Medulla oblongata (tissue), 1 donor: ENCODE data around the gene SPPL2B.

Experiments used
- DNase-seq: peaks from one replicate; pipeline ENCODE4 v3.0.0-alpha.2; 2015; ENCODE audit errors: extremely low spot score

SPPL2B gene

GRCh38 chr19:2355168-2356035 is 26.9 kb downstream of the SPPL2B start:
- no peak for DNase-seq

- no peak for DNase-seq
Measured at GRCh38 chr19:2356036-2356646, 27.7 kb downstream of the SPPL2B start.

DNA sequence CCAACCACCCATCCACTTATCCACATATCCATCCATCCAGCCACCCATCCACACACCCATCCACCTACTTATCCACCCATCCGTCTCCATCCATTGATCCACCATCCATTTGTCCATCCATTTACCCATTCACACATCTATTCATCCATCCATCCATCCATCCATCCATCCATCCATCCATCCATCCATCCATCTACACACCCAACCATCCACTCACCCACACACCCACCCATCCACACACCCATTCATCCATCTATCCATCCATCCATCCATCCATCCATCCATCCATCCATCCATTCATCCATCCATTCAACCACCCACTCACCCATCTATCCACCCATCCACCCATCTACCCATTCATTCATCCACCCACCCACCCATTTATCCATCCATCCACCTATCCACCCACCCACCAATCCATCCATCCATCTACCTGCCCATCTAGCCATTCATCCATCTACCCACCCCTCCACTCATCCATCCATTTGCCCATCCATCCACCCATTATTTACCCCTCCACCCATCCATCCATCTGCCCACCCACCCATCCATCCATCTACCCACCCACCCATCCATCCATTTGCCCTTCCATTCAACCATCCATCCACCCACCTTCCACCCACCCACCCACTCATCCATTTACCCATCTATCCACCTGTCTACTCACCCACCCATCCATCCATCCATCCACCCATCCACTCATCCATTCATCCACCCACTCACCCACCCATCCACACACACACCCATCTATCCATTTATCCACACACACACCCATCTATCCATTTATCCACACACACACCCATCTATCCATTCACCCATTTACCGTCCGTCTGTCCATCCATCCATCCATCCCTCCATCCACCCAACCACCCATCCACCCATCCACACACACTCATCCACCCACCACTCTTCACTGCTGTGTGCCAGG is 29.1 kb downstream of the SPPL2B start:
- no peak for DNase-seq

DNA sequence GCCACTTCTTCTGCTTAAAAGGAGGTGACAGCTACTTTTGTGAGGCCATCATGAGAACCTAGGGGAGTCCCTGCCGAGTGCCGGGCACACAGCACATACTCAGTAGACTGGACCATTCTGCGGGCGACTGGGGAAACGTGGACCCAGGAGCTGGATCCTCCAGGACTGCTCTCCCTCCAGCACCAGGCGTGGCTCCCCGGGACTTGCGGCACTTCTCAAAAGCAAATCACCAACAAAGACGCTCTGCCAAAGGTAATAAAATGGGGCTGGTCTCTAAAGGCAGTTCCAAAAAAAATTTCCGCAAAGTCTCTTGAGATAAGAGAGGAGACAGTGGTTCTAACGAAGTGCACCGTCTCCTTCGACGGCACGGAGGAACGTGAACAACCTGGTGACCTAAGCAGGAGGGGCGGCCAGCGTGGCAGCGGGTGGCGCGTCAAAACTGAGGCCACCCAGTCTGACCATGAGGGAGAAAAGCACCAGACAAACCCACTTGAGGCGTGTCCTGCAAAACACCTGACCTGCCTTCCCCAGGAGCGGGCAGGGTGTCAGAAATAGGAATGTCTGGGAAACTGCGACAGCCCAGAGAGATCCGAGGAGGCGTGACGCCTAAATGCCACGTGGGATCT is 30.2 kb downstream of the SPPL2B start:
- no peak for DNase-seq

DNA sequence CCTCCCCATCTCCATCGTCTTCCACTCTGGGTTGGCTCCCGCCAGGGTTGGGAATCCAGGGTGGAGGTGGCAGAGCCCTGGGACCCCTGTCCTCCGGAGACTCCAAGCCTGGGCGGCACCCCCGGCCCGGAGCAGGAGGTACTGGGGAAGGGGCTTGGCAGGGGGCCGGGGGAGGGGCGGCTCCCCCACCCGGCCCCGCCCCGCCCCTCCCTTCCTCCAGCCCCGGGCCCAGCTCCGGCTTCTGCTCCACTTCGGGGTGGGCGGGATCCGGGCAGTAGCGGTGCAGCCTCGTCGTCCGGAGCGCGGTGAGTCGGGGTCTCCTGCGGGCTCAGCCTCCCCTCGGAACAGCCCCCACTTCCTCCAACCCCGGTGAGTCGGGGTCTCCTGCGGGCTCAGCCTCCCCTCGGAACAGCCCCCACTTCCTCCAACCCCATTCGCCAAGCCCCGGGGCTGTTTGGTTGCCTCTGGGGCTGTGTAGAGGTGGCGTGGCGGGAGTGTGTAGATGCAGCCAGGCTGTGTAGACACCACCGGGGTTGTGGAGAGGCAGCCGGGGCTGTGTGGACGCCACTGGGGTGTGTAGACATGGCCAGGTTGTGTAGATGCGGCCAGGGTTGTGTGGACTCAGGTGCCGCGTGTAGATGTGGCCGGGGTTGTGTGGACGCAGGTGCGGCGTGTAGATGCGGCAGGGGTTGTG is 31.7 kb downstream of the SPPL2B start, which contains the start of gene TMPRSS9:
TMPRSS9 (plus strand) TSS at position 274 of the 694 bp plus-strand sequence. CDS start 29,521 bp downstream, outside the sequence.
- no peak for DNase-seq

GRCh38 chr19:2360833-2361232 is 32.3 kb downstream of the SPPL2B start:
- DNase-seq = no peak

DNA sequence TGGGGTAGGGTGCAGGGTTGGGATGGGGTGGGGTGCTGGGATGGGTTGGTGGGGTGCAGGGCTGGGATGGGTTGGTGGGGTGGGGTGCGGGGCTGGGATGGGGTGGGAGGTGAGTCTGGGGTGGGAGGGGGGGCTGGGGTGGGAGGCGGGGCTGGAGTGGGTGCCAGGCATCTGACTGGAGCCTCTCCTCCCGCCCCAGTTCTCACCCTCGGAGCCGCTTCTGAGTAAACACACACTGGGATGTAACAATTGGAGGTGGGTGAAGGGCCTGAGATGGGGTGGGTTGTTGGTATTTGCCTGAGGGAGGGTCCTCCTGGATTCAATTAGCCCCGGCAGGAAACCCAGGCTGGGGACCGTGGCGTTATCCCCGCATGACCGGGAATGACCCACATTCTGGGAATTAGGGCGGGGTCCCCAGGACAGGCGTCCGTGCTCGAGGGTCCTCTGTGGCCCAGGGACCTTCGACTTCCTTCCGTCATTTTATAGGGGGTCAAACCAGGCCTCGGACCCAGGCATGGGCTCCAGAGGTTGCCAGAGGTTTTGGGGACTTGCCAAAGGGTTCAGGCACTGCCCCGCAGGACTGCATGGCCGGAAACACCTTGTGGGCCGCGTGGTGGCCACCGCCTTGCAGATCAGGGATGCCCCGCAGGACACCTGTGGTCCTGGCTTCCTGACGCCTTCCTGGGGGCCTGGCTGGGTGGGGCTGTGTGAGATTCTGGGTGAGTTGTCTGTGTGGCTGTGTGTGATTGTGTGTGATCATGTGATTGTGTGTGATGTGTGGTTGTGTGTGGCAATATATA is 33.0 kb downstream of the SPPL2B start:
- DNase-seq = no peak

- no peak for DNase-seq
Measured at GRCh38 chr19:2362046-2362969, 33.8 kb downstream of the SPPL2B start.

DNA sequence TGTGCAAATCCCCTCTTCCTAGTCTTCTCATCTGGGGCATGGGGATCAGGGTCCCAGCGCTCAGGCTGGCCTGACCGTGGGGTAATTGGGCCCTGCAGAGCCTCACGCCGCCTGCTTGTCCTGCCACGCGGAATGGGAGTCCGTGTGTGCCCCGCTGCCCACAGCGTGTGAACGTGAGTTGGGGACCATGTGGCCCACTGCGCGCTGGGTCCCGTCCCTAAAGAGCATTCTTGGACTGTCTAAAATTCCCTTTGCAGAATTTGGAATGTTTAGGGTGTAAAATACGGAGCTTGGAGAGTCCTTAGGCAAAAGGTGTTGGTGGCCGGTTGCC is 34.5 kb downstream of the SPPL2B start:
- DNase-seq = no peak

- DNase-seq = no peak
Measured at GRCh38 chr19:2363419-2363818, 34.9 kb downstream of the SPPL2B start.

DNA sequence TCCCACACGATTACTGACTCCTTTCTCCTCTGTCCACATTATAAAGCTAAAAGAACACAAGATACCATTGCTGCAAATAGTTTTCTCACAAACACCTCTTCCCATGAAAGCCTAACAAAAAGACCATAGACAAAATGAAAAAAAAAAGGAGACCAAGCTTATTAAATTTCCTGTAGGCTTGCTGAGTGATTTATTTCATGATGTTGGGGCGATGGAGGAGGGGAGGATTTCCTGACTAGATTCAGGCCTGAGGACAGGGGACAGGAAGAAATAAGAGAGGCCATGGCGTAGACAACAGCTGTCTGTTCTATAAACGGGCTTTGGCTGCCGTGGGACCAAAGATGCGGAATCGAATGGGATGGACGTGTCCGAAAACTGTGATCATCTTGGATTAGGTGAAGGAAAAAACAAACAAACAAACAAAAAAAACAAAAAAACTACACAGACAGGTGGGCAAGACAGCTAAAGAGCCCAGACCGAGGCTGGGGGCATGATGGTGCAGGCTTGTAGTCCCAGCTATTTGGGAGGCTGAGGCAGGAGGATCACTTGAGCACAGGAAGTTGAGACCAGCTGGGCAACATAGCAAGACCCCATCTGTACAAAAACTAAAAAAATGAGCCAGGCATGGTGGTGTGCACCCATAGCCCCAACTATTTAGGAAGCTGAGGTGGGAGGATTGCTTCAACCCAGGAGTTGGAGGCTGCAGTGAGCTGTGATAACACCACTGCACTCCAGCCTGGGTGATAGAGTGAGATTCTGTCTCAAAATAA is 36.9 kb downstream of the SPPL2B start:
- no peak for DNase-seq

GRCh38 chr19:2371656-2372055 is 43.2 kb downstream of the SPPL2B start:
- DNase-seq = no peak

DNA sequence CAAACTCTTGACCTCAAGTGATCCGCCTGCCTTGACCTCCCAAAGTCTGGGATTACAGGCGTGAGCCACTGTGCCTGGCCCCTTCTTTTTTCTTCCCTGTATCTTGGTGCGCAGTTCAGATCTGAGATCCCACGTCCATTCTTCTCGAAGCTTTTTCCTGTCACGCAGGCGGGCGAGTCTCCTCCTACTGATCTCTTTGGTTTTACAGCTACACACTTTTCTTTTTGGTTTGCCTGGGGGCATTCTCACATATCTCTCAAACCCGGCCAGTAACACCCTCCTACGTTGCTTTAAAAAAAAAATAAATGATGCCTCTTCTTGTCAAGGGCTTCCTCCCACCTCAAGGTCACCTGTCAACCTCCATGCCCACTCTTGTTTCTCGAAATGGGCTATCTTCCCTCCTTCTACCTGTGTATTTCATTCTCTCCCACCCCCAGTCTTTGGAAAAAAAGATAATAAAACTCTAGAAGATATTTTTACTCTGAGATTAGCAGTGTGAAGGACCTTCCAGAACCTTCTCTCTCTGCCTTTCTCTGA is 43.7 kb downstream of the SPPL2B start:
- DNase-seq = no peak

GRCh38 chr19:2374808-2375207 is 46.3 kb downstream of the SPPL2B start:
- no peak for DNase-seq

GRCh38 chr19:2375353-2376121 is 47.1 kb downstream of the SPPL2B start:
- DNase-seq = no peak

DNA sequence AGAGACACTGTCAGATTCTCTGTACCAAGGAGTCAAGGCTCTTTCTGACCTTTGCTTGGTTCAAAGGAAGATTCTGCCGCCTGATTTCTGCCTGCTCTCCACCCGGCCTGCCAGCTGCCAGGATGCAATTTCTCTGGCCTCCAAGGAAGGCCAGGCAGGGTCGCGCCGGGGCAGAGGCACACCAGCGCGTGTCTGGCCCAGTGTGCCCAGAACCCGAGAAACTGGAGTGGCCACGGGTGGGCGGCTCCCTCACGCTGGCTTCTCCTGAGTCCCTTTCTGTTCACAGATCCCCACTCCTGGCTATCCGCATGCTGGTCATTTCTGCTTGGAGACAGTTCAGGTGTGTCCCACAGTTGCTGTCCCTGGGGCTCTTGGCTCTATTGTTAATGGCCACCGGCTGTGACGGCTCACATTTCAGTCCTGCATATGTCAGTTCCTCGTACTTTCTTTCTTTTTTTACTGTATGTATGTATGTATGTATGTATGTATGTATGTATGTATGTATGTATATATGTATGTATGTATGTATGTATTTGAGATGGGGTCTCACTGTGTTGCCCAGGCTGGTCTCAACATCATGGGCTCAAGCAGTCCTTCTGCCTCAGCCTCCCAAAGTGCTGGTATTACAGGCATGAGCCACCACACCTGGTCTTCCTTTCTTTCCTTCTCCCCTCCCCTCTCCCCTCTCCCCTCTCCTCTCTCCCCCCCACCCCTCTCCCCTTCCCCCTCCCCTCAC is 48.5 kb downstream of the SPPL2B start:
- DNase-seq = no peak

- no peak for DNase-seq
Measured at GRCh38 chr19:2380567-2380966, 52.1 kb downstream of the SPPL2B start.
